Measurements from ENCODE around the gene GARRE1. TPM values are rescaled to one million over a fixed set of nuclear protein-coding genes. Genes with fewer than 3 reads are reported as not detected.
"Not testable (repeated sequence)": the region's sequence is repeated elsewhere in the genome, so short reads cannot be mapped to it uniquely, and the experiment has no call there.

Gene GARRE1
- total RNA-seq, 1 experiment from 2014 or later = 9.2 TPM

DNA sequence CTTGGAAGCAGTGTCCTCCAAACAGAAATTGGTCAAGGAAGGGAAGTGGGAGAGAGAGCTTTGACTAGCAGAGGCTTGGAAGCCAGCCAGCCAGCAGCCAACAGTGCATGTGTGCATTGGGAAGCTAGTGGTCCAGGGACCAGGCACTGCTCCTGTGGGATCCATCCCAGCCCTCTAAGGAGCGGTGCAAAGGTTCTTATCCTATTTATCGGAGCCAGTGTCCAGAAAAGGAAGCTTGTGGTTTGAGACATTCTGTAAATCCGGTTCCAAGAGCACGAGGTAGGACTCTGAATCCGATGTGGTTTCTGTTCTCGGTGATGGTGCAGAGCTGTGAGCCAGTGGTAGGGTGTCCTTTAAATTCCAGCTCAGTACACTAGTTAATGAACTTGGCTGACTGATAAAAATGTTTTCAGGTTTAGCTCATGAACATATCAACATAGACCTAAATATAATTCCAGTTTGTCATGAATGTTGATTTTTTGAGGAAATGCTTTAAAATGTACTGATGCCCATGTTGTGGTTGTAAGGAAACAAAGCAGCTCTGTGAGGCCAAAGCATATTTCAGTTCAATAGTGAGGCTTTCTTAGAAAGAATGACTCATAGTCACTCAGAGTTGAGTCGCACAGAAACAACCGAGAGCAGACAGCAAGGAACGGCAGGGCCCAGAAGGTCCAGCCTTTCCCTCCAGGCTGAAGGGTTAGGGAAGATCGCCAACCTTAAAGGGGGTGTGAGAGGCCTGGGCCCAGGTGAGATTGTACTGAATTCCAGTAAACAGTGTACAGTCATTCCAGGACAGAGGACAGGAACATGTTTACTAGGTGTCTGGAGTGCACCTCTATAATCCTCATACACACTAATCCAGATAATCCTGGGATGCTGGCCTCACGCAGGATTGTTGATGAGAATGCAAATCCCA lies 21.5 kb upstream of the GARRE1 start:
- DNase-seq (ENCODE audit: low spot score) = peak; percentile 89

DNA sequence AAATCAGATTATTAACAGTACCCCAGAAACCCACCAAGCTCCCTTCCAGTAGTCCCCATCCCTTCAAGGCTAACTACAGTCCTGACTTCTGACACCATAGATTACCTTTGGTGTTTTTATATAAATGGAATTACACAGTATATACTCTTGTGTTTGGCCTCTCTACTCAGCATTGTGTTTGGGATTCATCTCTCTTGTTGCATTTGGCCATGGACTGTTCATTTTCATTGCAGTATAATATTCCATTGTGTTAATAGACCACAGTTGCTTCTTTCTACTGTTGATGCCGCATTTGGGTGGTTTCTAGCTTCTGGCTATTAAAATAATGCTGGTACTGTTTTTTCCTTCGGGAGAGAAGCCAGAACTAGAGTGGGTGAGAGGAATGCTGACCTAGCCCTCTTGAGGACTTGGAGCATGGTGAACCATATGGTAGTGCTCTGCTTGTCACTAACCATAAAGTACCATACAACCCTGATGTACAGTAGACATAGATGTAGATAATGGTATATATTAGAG lies 18.9 kb upstream of the GARRE1 start:
- DNase-seq (ENCODE audit: low spot score) = no peak

DNA sequence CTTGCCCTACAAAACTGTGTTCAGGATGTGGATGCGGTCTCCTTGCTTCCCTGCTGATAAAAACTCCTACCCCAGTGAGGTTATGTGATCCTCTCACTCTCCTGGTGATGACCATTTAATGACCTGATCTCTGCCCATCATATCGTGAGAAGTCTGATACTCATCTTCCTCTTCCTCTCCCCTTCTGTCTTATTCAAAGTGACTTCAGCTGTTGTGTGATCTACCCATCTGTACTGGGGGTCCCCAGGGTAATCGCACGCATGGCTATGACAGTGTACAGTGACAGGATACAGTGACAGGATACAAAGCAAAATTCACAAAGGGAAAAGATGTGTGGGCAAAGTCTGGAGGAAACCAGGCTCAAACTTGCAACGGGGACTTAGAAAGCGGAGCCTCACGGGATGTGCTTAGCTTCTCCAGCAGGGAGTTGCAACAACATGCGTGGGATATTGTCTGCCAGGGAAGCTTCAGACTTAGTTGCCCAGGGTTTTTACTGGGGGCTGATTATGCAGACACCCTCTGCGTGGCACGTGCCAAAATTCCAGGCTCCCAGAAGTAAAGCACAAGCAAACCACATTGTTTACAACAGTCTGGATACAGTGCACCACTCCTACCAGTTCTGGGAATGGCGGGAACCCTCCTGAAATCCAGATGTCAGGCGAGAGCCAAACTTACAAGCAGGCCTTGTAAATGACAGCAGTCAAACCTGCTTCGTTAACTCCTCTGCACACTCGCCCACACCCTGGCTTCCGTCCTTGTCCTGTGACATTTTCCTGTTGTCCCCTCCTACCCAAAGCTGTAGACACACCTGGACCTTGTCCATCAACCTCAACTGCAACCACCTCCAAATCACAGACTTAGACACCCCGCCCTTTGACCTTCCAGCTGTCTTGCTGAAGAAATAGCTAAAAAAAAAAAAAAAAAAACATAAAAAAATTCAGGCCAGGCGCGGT lies 18.0 kb upstream of the GARRE1 start:
- DNase-seq (ENCODE audit: low spot score) = no peak

DNA sequence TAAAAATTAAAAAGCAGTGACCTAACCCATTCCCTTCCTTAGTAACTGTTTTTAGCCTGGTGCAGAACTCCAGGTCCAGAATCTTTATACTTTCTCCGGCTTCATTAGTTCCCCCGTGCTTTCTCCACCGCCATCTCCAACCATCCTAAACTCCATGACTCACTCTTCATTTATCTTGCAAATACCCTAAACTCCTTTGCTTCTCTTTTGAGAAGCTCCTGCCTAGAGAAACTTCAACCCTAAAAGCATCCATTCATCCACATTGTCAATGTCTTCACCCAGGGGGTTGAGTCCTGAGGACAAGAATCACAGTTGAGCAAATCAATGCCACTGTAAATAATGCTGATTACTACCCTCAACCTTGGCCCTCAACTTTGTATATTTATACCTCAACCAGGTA lies 17.1 kb upstream of the GARRE1 start:
- no peak for DNase-seq (ENCODE audit: low spot score)

DNA sequence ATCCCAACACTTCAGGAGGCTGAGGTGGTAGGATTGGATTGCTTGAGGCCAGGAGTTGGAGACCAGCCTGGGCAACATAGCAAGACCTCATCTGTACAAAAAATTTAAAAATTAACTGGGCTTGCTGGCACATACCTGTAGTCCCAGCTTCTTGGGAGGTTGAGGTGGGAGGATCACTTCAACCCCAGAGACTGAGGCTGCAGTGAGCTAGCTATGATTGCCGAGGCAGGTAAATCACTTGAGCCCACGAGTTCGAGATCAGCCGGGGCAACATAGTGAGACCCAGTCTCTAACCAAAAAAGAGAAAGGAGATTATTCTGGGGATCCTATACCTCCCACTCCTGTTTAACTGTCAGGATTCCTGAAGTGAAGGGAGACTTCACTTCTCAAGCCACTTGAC lies 16.4 kb upstream of the GARRE1 start:
- DNase-seq (ENCODE audit: low spot score) = no peak

DNA sequence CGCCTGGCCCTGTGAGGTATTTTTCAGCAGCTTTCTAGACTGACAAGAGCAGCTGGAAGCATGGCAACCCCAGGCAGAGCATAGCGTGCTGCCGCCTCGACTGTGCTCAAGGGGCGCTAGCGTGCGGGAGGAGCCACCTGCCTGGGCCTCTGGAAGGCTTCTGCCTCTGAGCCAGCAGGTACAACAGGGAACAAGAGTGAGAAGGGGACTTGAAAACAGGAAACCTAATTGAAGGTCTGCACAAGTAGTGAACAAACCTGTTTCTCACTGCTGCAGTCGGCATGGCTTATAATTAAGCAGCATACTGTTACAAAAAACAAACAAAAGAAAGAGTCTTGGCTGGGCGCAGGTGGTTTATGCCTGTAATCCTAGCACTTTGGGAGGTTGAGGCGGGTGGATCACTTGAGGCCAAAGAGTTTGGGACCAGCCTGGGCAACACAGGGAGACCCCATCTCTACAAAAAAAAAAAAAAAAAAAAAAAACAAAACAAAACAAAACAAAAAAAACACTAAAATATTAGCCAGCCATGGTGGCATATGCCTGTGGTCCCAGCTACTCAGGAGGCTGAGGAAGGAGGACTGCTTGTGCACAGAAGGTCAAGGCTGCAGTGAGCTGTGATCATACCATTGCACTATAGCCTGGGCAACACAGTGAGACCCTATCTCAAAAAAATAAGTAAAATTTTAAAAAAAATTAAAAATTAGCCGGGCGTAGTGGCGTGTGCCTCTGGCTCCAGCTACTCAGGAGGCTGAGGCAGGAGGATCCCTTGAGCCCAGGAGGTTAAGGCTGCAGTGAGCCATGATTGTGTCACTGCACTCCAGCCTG lies 12.6 kb upstream of the GARRE1 start:
- no peak for DNase-seq (ENCODE audit: low spot score)

DNA sequence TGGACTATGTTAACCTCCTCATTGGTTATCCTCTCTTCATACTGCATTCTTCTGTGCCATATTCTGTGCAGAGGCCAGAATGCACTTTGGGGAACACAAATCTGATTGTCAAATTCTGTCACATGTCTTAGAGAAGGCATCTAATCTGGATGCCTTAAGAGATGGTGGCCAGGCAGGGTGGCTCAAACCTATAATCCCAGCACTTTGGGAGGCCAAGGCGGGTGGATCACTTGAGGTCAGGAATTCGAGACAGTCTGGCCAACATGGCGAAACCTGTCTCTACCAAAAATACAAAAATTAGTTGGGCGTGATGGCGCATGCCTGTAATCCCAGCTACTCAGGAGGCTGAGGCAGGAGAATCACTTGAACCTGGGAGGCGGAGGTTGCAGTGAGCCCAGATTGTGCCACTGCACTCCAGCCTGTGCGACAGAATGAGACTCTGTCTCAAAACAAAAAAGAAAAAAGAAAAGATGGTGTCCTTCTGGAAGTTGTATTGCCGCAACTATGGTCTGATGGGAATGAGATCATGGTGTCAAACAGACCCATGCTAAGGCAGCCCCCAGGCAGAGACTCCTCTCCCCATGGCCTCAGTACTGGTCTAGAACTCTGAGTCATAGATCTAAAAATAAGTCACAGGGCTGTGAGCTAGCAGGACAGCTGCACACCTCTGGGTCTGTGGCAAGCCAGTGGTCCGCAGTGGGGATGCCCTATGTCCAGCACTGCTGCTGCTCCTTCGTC lies 11.0 kb upstream of the GARRE1 start:
- peak; percentile 54 for DNase-seq (ENCODE audit: low spot score)

DNA sequence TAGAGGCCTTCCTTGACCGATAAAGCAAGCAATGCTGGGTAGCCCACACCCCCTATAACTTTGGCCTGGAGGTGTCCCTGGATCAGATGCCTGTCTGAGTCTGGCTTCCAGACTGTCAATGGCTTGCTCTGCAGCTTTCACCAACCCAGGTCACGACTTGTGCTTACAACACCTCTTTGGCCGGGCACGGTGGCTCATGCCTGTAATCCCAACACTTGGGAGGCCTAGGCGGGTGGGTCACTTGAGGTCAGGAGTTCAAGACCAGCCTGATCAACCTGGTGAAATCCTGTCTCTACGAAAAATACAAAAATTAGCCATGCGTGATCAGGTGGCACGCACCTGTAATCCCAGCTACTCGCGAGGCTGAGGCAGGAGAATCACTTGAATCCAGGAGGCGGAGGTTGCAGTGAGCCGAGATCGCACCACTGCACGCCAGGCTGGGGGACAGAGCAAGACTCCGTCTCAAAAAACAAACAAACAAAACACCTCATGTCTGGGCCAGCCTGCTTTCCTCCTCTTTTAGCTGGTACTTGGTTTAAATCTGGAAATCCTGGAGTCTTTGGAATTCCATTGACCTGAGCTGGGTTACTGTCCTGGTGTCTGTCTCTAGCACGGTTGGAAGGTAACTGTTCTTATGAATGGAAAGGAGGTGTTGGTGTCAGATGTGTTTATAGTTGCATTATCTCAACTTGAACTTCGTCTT lies 10.3 kb upstream of the GARRE1 start:
- no peak for DNase-seq (ENCODE audit: low spot score)

DNA sequence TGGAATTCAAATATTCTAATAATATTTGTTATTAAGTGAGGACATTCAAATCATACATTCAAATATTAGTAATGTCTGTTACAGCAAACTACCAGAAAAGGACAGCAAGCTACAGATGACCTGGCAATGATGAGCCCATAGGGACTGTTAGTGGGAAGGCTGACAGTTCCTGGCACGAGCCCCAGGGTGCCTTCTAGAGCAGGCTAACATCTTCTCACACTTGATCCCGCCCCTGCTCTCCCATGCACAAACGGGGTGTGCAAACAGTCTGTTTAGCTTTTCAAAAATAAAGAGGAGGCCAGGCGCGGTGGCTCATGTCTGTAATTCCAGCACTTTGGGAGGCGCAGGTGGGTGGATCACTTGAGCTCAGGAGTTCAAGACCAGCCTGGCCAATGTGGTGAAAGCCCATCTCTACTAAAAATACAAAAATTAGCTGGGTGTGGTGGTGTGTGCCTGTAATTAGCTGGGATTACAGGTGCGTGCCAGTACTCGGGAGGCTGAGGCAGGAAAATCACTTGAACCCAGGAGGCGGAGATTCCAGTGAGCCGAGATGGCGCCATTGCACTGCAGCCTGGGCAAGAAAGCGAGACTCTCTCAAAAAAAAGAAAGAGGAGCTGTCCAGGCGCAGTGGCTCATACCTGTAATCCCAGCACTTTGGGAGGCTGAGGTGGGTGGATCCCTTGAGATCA lies 9.6 kb upstream of the GARRE1 start:
- DNase-seq (ENCODE audit: low spot score) = no peak

DNA sequence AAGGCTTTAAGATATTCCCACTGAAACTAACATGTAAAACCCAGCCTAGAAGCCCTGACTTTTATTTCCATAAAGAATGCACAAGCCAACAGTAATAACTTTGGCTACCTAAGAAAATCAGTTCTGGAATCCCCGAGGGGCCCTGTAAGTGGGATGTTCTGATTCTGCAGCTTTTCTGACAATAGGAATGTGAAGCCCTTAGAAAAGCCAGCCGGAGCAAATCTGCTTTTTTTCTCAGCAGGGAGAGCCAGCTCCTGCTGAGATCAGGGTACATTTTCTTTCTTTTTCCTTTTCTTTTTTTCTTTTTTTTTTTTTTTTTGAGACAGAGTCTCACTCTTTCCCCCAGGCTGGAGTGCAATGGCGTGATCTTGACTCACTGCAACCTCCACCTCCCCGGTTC lies 8.0 kb upstream of the GARRE1 start:
- DNase-seq (ENCODE audit: low spot score) = no peak

DNA sequence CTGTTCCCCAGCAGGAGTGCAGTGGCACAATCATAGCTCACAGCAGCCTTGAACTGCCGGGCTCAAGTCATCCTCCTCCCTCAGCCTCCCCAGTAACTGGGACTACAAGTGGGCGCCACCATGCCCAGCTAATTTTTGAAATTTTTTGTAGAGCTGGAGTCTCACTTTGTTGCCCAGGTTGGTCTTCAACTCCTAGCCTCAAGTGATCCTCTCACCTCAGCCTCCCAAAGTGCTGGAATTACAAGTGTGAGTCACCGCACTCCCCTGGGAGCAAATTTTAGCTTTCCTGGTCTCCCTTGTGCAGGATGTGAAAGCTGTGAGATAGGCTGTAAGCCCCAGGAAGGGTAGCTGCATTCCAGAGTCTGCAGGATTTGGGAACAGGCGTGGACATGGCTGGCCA lies 5.4 kb upstream of the GARRE1 start:
- DNase-seq (ENCODE audit: low spot score) = no peak

DNA sequence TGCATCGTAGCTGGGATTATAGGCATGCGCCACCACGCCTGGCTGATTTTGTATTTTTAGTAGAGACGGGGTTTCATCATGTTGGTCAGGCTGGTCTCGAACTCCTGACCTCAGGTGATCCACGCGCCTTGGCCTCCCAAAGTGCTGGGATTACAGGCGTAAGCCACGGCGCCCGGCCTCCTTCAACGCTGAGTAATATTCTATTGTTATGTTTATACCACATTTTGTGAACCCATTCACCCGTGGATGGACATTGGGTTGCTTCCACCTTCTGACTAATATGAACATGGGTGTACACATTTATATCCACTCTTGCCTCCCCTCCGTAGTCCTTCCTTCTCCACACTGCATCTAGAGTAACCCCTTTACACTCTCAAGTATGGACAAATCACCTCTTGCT lies 1.2 kb upstream of the GARRE1 start:
- not testable (repeated sequence) for DNase-seq (ENCODE audit: low spot score)

DNA sequence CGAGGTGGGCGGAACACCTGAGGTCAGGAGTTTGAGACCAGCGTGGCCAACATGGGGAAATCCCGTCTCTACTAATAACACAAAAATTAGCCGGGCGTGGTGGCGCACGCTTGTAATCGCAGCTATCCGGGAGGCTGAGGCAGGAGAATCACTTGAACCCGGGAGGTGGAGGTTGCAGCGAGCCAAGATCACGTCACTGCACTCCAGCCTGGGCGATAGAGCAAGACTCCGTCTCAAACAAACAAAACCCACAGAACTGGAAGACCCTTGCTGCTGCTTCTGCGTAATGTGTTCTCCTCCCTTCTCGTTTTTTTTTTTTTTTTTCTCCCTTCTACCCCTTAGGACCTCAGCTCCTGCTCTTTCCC lies 691 bp upstream of the GARRE1 start:
- DNase-seq (ENCODE audit: low spot score) = not testable (repeated sequence)

DNA sequence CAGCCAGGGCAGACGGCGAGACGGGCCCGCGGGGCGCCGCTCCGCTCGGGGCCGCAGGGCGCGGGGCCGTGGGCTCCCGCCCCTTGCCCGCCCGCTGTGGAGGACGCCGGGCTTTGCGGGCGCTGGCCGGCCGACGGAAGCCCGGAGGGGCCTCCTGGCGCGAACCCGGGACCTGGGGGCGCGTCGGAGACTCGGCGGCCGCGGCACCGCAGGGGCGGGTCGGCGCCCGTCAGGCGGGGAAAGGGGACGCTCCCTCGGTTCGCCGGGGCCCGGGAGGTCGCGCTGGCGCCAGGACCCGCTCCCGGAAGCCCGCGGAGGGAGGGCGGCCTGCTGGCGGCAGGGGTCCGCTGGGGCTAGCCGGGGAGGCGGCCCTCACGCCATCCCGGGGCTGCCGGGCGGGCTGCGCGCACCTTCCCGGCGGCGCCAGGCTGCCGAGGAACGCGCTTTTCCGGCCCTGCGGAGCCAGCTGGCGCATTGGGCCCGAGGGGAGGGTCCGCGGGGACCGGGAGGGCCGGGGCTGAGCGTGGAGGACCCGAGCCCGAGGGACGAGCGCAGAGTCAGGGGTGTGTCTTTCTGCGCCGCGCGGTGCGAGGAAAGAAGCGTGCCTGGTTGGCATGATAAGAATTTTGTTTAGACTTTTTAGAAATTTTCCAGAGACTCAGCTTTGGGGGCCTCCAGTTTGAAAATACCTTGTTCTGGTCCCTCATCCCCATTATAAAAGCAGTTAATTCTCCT lies 511 bp downstream of the GARRE1 start:
- no peak for DNase-seq (ENCODE audit: low spot score)

DNA sequence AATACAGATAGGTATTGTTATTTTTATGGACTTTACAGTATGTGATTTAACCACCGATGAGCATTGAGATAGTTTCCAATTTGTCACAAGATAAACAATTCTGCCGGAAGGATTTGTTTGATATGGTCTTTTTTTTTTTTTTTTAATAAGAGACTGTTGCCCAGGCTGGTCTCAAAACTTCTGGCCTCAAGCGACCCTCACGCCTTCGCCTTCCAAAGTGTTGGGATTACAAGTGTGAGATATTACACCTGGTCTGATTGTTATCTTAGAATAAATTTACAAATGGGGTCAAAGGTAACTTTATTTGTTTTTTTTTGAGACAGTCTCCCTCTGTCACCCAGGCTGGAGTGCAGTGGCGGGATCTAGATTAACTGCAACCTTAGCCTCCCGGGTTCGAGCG lies 1.2 kb downstream of the GARRE1 start:
- DNase-seq (ENCODE audit: low spot score) = no peak

DNA sequence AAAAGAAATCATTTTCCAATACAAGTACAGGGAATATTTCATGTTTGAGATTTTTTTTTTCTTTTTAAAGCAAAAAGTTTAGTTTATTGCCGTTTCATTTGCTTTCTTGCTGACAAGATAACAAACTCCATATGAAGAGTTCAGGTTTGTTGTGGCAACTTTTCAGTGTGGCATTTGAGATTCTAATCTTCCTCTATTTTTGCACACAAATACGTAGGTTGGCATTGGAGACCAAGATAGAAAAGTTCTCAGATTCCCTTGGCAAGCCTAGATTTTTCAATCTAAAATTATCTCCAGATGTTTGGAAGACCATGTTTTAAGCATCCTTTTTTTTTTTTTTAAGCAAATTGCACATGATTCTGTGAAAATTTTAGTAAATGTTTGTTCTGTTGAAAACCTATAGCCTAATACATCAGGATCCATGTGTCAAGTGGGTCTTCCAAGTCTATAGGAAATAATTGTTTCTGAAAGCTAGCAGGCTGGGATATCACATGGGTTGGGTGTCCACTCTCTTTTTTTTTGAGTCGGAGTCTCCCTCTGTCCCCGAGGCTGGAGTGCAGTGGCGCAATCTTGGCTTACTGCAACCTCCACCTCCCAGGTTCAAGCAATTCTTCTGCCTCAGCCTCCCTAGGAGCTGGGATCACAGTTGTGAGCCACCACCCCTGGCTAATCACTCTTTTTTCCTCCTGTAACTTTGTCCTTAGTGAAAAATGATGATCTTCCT lies 2.6 kb downstream of the GARRE1 start:
- DNase-seq (ENCODE audit: low spot score) = no peak

DNA sequence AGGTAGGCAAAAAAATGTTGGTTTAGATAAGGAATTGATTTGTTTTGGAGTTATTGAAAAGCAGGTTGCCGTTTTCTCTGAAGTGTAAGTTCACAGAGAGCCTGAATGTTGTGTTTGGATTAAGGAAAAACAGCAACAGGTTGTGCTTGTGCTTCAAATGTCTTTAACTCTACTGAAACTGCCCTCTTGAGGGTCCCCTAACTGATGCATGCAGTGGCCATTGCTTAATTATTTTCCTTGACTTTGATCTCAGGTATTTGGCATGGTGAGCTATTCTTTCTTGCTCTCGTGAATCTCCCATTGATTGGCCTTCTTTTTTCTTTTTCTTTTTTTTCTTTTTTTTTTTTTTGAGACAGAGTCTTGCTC lies 3.2 kb downstream of the GARRE1 start:
- DNase-seq (ENCODE audit: low spot score) = no peak

DNA sequence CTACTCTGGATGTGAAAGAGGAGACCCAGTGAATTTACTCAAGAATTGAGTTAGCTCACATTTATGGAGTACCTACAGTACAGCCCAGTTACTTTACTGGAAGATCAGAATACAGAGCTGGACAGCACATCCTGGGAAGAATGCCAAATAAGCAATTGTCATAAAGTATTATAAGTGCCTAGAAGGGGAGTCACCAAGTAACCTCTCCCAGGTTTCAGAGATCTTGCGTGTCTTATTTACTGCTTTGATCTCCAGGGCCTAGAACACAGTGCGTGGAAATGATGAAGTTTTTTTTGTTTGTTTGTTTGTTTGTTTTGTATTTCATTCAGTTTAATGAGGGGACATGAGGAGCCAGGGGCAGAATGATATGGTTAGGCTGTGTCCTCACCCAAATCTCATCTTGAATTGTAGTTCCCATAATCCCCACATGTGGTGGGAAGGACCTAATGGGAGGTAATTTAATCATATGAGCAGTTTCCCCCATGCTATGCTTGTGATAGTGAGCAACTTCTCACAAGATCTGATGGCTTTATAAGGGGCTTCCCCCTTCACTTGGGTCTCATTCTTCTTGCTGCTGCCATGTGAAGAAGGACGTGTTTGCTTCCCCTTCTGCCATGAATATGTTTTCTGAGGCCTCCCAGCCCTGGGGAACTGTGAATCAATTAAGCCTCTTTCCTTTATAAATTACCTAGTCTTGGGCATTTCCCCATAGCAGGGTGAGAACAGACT lies 5.2 kb downstream of the GARRE1 start:
- no peak for DNase-seq (ENCODE audit: low spot score)

All from A172 (cell line).